Stomach (tissue), 4 donors: ENCODE results near the gene CFAP92.

Experiments used
- EP300 ChIP-seq: sonication (generic); formaldehyde crosslinking; IDR thresholded peaks from one replicate; pipeline ENCODE4 v1.6.1; 2017; ENCODE audit warnings: antibody characterized with exemption
- POLR2A ChIP-seq, 4 donors: fragments of 450-650 bp; IDR thresholded peaks; one replicate each; pipeline ENCODE4 v1.6.1; 2016; ENCODE audit warnings: antibody characterized with exemption in 4 of 4, control low read depth in 2 of 4, mild to moderate bottlenecking in 1 of 4, moderate library complexity in 1 of 4
- TF ChIP-seq, protein P1 (sequence below), 7 experiments: fragments of 450-650 bp in 4 of 7; fragments of 200-600 bp in 3 of 7; sonication (generic) in 3 of 7; IDR thresholded peaks; one replicate each; pipeline ENCODE4 v1.5.1; 2016 to 2019; ENCODE audit warnings: antibody characterized with exemption in 7 of 7, control low read depth in 2 of 7, mild to moderate bottlenecking in 1 of 7

DNA sequence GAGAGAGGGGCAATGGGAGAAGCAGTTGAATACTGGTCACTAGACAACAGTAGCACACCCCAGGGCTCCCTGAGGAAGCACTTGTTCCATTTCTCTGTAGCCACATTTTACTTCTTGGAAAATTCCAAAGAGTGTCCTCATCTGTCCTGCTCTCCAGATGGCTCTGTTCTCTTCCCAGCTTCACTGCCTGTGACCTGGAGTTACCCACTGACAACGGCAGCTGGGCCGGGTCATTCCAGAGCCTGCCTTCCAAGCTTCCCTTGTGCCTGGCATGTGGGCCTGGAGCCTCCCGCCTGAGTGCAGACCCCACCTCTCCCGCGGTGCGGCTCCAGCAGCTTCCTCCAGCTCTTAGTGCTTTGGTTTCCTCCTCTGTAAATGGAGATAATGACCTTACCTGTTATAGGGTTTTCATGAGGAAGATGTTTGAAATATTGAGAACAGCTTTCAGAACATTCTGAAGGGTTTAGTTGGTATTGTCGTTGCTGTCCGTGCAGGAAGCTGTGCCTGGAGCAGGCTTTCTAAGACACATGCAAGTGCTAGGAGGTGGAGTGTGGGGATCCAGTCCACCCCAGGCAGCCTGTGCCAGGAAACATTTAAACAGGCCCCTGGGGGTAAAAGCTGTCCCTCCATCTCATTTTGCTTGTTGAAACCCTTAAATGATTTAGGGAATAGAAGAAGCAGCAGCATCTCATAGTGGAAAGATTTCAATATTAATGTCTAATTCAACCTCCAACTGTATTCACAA is 32.0 kb upstream of the CFAP92 start:
- no peak for TF ChIP-seq POLR2A (IDR thresholded peaks at IDR 0.05)
- TF ChIP-seq, protein P1, sequence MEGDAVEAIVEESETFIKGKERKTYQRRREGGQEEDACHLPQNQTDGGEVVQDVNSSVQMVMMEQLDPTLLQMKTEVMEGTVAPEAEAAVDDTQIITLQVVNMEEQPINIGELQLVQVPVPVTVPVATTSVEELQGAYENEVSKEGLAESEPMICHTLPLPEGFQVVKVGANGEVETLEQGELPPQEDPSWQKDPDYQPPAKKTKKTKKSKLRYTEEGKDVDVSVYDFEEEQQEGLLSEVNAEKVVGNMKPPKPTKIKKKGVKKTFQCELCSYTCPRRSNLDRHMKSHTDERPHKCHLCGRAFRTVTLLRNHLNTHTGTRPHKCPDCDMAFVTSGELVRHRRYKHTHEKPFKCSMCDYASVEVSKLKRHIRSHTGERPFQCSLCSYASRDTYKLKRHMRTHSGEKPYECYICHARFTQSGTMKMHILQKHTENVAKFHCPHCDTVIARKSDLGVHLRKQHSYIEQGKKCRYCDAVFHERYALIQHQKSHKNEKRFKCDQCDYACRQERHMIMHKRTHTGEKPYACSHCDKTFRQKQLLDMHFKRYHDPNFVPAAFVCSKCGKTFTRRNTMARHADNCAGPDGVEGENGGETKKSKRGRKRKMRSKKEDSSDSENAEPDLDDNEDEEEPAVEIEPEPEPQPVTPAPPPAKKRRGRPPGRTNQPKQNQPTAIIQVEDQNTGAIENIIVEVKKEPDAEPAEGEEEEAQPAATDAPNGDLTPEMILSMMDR (IDR thresholded peaks at IDR 0.05): no peak
- TF ChIP-seq EP300: no peak
